GM12864 (cell line): ENCODE measurements around the gene SLK.

ENCODE experiments used
- DNase-seq: peaks from one replicate; pipeline ENCODE4 v3.0.0-alpha.2; 2011; ENCODE audit warnings: low read depth
- H3K4me3 ChIP-seq: 2 replicates; pipeline ENCODE4 v1.5.1; 2011; ENCODE audit warnings: mild to moderate bottlenecking, low read depth, low read length, control low read depth
- CTCF ChIP-seq: IDR thresholded peaks from 2 replicates; pipeline ENCODE4 v1.5.1; 2011; ENCODE audit warnings: low read depth, mild to moderate bottlenecking, moderate library complexity, low read length, control low read depth, inconsistent platforms; ENCODE audit errors: missing control alignments

Gene SLK

GRCh38 chr10:104045151-104046089, 78.5 kb downstream of the SLK start:
- no peak overlapping the region for H3K4me3 ChIP-seq
- peak; percentile 41 for TF ChIP-seq CTCF
- DNase-seq, result no peak

- TF ChIP-seq CTCF, result no peak
- no peak for DNase-seq
- no peak overlapping the region for H3K4me3 ChIP-seq
These were observed 79.7 kb downstream of the SLK start for GRCh38 chr10:104046651-104047050.

GRCh38 chr10:104049504-104050250, 82.7 kb downstream of the SLK start:
- no peak for TF ChIP-seq CTCF
- H3K4me3 ChIP-seq, result no peak overlapping the region
- DNase-seq, result no peak

GRCh38 chr10:104052431-104052830, 85.5 kb downstream of the SLK start:
- H3K4me3 ChIP-seq, result no peak overlapping the region

GRCh38 chr10:104053201-104053600, 86.3 kb downstream of the SLK start:
- H3K4me3 ChIP-seq, result no peak overlapping the region
- DNase-seq, result no peak
- TF ChIP-seq CTCF, result no peak

More at GRCh38 chr10:104052431-104052830, 85.5 kb downstream of the SLK start:
- no peak for DNase-seq
- TF ChIP-seq CTCF, result no peak

- no peak overlapping the region for H3K4me3 ChIP-seq
- no peak for TF ChIP-seq CTCF
- DNase-seq, result no peak
These were observed 87.5 kb downstream of the SLK start for GRCh38 chr10:104054430-104054829.
